Stimulated activated CD4-positive, alpha-beta T cell treated with anti-CD3 and anti-CD28 coated beads, Interleukin-1b, Interleukin-23, amount 100 ng/mL, for 48 hours (primary cell): Measurements from ENCODE around the gene KRTAP10-4.
"Not testable (repeated sequence)": the region's sequence is repeated elsewhere in the genome, so short reads cannot be mapped to it uniquely, and the experiment has no call there.

Experiments
- DNase-seq: peaks from one replicate; pipeline ENCODE4 v3.0.0-alpha.2; 2020

Gene KRTAP10-4, protein sequence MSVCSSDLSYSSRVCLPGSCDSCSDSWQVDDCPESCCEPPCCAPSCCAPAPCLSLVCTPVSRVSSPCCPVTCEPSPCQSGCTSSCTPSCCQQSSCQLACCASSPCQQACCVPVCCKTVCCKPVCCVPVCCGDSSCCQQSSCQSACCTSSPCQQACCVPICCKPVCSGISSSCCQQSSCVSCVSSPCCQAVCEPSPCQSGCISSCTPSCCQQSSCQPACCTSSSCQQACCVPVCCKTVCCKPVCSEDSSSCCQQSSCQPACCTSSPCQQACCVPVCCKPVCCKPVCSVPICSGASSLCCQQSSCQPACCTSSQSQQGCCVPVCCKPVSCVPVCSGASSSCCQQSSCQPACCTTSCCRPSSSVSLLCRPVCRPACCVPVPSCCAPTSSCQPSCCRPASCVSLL

DNA sequence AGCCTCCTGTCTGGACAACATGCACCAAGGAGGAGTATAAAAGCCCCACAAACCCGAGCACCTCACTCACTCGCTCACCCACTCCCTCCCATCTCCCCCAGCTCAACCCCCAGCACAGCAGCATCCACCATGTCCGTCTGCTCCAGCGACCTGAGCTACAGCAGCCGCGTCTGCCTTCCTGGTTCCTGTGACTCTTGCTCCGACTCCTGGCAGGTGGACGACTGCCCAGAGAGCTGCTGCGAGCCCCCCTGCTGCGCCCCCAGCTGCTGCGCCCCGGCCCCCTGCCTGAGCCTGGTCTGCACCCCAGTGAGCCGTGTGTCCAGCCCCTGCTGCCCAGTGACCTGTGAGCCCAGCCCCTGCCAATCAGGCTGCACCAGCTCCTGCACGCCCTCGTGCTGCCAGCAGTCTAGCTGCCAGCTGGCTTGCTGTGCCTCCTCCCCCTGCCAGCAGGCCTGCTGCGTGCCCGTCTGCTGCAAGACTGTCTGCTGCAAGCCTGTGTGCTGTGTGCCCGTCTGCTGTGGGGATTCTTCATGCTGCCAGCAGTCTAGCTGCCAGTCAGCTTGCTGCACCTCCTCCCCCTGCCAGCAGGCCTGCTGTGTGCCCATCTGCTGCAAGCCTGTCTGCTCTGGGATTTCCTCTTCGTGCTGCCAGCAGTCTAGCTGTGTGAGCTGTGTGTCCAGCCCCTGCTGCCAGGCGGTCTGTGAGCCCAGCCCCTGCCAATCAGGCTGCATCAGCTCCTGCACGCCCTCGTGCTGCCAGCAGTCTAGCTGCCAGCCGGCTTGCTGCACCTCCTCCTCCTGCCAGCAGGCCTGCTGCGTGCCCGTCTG lies at the start of gene KRTAP10-4:
Gene KRTAP10-4, plus strand, starts transcription at position 100 of the 827 bp plus-strand sequence. Its CDS starts 30 bp downstream, at position 130.
- DNase-seq, result not testable (repeated sequence)

DNA sequence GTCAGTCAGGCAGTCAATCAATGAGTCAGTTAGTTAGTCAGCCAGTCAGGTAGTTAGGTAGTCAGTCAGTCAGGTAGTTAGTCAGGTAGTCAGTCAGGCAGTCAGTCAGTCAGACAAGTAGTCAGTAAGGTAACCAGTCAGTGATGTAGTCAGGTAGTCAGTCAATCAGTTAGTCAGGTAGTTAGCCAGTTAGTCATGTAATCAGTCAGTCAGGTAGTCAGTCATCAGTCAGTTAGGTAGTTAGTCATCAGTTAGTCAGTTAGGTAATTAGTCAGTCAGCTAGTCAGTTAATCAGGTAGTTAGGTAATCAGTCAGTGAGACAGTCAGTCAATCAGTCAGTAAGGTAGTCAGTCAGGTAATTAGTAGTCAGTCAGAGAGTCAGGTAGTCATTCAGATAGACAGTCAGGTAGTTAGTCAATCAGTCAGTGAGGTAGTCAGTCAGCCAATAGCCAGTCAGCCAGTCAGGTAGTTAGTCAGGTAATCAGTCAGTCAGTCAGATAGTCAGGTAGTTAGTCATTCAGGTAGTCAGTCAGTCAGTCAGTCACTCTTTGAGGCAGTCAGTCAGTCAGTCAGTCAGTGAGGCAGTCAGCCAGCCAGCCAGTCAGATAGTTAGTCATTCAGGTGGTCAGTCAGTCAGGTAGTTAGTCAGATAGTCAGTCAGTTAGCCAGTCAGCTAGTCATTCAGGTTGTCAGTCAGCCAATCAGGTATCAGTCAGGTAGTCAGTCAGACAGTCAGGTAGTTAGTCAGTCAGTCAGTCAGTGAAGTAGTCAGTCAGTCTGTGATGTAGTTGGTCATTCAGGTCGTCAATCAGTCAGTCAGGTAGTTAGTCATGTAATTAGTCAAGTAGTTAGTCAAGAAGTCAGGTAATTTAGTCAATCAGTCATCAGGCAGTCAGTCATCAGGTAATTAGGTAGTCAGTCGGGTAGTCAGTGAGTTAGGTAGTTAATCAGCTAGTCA lies 48.8 kb upstream of the KRTAP10-4 start:
- no peak for DNase-seq

DNA sequence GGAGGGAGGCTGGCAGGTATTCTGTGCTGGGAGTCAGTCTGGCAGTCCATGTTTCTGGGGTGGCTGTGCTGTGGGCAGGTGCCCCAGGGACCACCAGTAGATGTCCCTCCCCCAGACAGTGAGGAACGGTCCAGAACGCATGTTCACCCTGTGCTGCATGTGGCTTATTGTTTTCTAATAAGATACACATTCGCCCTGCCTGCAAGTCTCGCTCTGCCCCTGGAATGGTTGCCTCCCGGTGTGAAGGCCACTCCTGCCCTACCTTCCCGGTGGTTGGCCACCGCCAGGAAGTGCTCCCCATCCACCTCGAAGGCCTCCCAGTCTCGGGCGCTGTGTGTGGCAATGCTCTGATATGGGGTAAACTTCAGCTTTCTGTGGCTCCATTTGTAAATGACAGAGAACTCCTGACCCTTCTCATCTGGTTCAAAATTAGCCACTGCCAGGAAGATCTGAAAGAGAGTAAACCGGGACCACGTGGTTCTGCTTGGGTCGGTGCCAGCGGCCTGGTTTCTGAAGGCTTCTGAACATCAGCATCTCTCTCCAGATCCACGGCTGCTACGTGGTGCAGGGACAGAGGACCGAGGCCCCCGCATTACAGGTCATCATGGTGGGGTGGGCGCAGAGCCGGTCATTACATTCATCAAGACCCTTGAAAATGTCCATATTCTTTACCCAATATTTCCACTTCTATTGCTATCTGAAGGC lies 48.0 kb upstream of the KRTAP10-4 start:
- DNase-seq, result no peak

DNA sequence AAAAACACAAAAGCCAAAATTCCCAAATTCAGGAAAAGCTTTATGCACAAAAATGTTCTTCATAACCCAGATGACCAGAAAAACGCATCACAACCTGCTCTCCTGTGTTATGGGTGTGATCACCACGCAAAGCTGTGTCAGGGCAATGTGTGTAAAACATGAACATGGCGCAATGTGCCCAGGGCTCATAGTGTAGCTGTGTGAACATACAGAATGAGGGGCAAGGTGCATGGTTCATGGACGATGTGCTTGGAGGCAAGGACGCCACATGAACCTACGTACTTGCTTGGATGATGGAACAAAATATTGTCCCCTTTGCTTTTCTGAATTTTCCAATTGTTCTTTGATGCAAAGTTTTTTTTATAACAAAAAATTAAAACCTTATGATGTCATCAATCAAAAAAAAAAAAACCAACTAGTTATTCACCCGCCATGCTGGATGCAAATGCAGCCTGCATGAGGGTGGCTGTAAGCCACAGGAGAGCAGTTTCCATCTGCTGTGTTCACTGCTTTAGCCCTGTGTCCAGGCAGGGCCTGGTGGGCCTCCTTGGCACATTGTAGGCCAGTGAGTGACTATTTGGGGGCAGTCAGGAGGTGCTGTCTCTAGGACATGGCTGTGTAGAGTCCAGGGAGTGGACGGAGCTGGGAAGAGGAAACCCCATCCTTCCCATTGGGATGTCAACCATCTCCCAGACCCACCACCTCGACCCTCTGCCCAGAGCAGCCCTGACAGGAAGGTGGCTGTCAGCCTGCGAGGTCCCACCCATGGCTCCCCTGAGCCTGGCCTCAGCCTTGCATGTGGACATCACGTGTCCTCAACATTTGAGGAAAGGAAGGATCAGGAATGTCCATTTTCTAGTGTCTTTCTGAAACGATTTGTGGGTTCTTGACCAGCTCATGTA lies 47.2 kb upstream of the KRTAP10-4 start:
- DNase-seq, result no peak

DNA sequence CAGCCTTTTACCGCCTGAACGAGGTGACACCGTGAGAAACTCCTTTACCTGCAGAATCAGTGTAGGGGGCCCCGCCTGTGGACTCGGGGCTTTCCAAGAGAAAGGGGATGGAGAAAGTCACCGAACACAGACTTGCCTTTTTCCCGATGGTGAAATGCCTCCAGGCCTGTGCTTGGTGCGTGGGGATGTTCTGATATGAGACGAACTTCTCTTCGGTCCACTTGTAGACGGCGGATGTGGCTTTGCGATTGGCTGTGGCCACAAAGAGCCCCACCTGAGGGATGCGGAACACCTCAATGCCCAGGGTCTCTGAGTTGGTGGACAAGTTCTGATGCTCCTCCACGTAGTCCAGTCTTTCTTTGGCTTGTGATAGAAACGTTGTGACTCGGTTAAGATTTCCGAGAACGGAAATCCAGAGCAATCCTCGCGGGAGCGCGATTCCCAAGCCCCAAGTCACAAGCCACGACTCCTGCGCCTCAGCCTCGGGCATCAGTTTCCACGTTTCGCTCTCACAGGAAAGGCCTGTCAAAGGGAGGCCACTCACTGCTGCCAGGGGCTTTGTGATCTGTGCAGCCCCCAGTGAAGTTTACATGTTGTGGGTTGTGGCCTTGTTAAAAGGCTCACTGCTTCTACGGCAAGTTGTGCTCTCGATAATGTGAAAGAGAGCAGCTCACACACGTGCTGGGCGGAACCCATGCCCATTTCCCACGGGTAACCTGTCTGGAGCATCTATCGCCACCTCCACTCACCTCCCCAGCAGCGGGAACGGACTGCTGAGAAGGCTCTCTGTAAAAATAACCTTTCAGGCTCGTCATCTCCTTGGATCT lies 46.2 kb upstream of the KRTAP10-4 start:
- DNase-seq, result no peak

DNA sequence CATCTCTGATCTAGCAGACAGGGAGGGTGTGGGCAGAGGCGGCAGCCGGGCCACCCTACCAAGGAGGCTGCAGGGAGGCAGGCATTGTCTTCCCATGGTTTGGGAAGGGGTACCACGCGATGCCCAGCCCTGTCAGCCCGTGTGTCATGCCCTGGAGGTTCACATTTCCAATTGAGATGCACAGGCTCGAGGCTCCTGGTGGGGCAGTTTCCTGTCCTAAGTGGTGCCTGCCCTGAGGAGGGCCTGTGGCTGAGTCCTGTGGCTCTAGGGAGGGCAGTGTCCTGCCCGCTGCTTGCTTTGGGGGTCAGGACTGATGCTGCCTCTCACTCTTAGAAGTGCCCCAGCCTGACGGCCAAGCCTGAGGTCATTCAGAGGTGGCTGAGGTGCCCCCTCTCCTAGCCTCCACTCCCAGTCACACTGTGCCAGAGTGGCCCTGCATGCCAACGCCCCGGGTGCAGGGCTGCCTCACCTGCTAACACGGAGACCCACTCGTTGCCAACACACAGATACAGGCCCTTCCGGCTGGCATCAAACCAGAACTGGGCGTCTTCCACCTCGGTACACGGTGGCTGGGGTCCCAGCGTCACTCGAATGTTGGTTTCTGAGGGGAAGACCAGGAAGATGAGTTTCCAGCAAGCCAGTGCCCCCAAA lies 45.4 kb upstream of the KRTAP10-4 start:
- DNase-seq, result no peak

DNA sequence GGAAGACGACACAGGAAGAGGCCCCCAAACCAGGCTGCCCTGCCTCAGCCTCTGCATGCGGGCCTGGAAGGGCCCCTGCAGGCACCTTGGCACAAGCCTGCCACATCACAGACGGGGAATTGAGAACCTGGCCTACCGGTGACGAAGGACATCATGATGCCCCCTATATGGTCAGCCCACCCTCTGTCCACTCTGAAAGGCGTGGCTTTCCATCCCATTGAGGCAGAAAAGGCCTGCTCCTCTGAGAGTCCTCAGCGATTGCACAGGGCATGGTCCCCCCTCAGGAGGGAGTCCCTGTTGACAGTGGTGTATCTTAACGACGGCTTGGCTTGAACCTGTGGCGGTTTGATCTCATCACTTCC lies 44.9 kb upstream of the KRTAP10-4 start:
- no peak for DNase-seq

DNA sequence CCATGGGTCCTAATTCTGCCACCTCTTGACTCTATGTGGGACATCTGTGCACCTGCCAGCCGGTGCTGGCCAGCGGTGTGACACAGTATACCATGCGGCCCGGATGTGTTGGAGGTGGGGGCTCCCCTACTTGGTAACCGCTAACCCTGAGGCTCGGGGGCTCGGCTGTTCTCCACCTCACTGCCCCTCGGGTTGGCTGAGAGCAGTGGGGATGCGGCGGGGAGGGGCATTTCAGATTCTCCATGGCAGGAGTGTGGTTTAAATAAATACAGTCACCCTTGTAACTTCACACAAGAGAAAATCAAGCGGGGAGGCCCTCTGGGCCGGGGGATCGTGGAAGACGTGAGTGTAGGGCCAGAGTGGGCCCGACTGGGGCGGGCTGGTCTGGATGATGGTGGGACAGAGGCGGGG lies 44.5 kb upstream of the KRTAP10-4 start:
- DNase-seq, result no peak

DNA sequence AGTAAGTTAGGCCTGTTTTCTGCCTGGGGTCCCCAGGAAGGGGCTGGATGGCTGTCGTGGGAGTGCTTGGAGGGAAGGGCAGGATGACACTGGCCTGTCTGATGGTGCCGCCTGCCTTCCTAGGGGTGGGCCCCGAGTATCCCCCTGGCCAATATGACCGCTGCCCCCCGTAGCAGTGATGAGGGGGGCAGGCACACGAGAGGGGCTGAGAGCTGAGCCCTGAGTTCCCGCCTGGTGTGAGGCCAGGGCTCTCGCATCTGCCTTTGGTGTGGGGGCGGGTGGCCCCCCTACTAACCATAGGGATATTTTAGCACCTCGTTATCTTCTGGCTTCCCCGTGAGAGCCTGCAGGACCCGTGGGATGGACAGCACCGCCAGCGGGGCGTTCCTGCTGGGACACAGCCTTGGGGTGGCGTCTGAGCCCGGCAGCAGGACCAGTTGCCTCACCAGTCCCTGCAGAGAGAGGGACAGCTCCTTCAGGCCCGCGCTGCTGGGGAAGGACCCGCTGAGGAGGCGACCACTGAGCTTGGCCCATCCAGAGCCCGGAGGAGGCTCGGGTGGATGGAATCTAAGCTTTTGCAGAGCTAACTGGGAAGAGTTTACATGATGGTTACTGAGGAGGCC lies 43.9 kb upstream of the KRTAP10-4 start:
- no peak for DNase-seq

DNA sequence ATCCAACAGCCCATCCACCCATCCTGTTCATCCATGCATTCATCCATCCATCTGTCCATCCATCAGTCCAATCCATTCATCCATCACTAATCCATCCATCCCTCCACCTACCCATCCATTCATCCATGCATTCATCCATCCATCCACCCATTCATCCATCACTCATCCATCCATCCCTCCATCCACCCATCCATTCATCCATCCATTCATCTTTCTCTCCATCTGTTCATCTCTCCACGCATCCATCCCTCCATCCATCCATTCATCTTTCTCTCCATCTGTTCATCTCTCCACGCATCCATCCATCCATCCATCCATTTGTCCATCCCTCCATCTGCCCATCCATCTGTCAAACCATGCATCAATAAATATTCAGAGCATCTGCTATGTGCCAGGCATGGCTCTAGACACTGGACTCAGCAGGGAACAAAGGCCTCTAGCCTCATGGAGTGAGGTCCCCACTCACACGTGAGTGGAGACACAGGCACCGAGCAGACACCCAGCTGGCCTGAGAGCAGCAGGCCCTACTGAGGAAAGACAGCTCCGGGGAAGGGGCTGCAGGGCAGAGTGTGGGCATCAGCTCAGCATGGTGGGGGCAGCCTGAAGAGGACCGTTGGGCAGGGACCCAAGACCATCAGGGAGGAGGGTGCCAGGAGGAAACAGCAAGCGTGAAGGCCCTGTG lies 43.2 kb upstream of the KRTAP10-4 start:
- no peak for DNase-seq

DNA sequence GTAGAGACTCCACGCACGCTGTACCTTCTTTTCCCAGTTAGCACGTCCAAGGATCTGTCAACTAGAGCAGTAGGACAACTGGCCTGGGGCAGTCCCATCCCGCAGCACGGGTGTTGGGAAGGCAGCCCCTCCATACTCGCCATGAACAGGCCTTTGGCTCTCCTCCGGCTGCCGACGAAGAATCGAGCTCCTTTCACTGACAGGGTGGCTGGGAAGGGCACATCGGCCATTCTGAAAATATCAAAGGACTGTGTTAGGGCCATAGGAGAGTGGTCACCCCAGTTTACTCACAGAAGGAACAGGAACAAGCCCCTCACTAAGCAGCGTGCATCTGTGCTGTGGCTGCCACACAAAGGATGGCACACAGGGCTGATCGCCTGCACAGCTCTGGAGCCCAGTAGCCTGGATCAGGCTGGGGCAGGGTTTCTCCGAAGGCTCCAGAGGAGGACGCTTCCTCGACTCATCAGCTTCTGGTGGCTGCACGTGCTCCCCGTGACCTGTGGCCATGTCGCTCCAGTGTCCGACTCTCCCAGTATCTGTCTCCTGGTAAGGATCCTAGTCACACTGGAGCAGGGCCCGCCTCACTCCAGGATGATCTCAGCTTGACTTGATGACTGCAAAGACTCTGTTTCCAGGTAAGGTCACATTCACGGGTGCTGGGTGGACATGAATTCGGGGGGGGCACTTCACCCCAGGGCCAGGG lies 42.5 kb upstream of the KRTAP10-4 start:
- no peak for DNase-seq

DNA sequence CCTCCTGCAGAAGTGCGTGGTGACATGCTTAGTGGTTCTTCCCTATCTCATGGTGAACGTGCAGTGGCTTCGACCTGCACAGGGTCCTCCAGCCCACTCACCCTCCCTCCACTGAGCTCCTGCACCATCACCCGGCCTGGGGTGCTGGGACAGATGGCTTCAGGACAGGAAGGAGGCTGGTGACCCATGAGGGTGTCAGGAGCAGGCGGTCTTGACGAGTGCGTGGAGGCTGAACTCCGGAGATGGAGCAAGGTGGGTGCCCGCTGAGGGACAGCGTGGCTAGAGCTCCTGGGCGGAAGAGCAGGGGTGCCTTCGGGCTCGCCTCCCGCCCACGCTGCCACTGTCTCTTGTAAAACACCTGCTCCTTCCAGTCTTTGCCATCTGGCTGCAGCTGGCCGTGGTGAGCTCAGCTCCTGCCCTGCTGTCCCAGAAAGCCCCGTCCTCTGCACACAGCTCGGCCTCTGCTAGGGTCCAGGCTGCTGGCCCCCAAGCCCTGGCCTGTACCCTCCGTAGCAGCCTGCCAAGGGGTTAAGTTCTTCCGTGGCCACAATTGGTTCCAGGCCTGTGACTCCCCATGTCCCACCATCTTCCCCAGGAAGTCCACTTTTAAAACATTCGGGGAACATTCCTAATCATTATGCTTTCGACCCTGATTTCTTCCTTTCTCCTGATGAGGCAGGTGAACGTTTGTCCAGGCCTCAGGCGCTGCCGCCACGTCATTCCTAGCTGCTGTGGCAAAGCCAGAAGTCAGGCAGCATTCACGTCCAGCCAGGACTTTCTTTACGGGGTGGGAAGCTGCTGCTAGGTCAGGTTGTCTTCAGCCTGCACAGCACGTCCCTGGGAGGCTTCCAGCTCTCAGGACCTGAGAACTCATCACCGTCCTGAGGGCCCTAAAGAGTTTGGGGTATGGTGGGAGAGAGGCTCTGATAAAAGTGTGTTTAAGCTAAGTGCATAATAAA lies 41.6 kb upstream of the KRTAP10-4 start:
- no peak for DNase-seq

DNA sequence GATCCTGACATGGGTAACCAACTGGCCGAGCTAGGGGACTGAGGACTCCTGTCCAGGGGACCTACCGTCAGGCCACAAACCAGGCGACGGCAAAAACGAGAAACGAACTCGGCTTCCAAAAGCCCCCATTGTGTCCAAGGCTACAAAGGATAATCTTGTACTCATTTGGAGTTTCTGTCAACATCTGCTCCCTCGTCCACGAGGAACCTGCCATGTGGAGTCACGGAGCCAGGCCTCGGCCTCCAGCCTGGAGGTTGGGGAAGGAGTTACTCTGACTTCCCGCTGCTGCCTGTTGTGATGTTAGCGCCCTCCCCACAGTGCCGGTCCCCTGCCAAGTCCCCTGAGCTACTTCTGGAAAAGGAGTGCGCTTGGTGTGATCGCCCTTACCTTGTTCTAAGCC lies 40.8 kb upstream of the KRTAP10-4 start:
- DNase-seq, result no peak

DNA sequence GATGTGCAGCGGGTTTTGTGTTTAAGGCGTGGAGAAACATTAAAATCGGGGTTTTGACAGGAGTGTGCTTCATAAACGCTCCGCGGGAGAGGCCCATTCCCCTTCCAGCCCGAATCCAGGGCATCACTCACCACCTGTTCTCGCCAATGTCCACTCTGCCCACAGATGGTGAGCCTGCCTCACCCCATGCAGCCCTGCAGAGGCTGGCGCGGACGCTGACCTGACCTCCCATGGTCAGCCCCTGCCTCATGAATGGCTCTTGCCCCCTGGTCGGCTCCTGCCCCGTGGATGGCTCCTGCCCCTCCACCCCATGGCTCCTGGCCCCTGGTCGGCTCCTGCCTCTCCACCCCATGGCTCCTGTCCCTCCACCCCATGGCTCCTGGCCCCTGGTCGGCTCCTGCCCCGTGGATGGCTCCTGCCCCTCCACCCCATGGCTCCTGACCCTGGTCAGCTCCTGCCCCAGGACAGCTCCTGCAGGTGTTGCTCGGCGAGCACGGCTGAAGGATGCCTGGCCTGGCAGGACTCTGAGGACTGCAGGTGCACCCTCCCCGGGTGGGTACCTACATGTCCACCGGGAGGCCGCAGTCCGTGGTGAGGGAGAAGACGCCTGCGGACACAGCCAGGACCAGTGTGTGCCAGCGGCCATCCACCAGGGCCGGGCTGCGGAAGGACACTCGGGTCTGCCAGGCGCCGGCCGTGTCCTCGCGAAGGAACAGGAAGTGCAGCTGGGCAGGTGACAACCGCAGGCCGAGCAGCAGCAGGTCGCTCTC lies 40.2 kb upstream of the KRTAP10-4 start:
- no peak for DNase-seq

DNA sequence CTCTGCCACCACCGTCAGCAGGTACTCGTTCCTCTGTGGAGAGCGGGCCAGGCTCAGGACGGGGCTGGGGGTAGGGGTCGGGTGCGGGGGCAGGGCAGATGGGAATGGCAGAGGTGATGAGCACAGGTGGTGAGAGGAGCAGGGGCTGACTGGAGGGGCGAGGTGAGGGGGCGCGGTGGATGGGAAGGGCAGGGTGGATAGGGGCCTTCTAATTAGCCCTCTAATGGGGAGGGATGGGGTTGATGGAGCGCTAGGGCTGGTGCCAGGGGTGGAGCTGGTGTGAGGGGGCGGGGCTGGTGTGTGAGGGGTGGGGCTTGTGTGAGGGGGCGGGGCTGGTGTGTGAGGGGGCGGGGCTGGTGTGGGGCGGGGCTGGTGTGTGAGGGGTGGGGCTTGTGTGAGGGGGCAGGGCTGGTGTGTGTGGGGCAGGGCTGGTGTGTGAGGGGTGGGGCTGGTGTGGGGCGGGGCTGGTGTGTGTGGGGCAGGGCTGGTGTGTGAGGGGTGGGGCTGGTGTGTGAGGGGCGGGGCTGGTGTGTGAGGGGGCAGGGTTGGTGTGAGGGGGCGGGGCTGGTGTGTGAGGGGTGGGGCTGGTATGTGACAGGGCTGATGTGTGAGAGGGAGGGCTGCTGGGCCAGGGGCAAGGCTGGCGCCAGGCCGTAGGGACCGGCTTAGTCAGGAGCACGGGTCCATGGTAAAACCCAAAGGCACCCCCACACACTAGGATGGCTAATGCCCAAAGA lies 39.5 kb upstream of the KRTAP10-4 start:
- no peak for DNase-seq
